Epithelial cell of prostate (primary cell): Measurements from ENCODE around the gene SLC6A5.

Experiments
- DNase-seq: peaks from one replicate; pipeline ENCODE4 v3.0.0-alpha.2; 2011; ENCODE audit warnings: low read depth, low spot score
- H3K27ac ChIP-seq: fragments of 450-650 bp; 2 replicates; pipeline ENCODE4 v1.5.1; 2017; ENCODE audit warnings: mild to moderate bottlenecking

The SLC6A5 gene

DNA sequence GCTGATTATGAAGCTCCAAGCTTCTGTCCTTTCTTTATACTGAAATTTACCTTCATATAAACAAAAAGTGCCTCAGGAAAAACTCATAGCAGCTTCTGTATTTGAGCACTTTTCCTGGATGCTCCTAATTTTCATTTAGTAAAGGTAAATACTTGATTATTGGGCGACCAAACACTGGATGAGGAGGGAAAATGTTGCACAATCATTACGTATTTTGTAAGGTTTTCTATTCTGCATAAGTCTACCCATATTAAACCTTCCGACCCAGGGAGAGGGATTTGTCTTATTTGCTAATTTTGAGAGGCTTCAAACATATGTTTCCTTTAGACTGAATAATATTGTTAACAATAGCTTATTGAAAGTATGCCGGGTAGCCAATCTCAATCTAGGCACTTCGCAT, 4.3 kb upstream of the SLC6A5 start:
- DNase-seq: no peak

DNA sequence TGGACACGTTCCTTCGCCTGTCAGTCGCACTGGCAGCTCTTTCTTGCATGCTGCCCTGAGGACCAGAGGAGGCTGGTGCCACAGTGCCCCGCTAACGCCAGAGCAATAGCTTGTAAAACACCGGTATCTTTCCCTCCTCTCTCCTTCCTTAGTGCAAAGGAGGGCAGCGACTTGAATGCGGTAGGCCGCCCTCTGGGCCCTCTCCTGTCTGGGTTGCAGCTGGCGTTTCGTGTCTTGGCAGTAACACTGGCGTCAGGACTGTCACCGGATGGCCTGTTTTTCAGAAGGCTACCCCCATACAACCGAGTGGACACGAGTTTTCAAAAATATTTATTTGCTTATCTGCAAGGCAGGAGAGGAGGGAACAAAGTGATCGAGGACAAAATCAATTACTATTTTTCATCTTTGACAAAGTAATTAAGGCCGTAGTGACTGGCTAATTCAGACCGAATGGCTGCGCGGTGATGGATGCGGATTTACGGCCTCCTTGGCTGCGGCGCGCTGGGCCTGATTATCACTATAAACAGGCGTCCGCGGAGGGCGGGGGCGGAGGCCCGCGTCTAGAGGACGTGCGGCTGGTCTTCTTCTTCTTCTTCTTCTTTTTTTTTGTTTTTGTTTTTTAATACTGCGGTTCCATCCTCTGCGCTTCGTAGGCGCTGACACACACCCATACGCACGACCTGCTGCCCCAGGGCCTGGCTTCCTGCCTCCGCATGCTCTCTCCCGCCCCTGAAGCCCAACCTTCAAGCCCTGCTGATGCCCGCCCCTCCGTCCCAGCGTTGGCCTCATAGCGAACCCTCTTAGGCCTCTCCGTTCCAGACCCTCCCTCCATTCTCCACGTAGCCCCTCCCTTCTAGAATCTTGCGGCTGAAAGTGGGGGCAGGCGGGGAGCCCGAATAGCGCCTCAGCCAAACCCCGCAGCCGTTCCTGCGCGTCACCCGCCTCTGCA, 2.9 kb upstream of the SLC6A5 start:
- no peak overlapping the region for H3K27ac ChIP-seq
- no peak for DNase-seq

More for the DNA sequence above, 4.3 kb upstream of the SLC6A5 start:
- no peak overlapping the region for H3K27ac ChIP-seq

DNA sequence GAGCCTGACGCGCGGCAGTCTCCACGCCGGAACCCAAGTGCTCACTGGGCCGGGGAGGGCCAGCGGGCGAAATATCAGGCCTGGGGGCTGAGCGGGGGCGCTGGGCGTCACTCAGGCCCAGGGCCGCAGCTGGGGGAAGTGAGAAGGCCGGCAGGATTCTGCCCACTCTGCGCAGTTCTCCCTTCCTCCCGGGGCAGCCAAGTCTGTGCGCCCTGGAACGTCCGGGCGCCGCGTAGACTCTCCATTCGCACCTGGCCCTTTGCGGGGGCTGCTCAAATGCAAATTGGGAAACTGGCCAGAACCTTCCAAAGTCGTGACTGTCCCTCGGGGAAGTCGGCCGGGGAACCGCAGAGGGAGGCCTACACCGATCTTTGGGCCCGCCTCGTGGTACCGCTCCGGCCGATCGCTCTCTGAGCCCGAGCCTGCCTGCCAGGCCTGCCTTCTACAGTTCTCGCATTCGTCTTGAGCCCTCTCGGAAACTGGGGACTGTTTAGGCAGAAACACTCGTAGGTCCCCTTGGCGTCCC, 2.2 kb upstream of the SLC6A5 start:
- no peak overlapping the region for H3K27ac ChIP-seq
- no peak for DNase-seq

DNA sequence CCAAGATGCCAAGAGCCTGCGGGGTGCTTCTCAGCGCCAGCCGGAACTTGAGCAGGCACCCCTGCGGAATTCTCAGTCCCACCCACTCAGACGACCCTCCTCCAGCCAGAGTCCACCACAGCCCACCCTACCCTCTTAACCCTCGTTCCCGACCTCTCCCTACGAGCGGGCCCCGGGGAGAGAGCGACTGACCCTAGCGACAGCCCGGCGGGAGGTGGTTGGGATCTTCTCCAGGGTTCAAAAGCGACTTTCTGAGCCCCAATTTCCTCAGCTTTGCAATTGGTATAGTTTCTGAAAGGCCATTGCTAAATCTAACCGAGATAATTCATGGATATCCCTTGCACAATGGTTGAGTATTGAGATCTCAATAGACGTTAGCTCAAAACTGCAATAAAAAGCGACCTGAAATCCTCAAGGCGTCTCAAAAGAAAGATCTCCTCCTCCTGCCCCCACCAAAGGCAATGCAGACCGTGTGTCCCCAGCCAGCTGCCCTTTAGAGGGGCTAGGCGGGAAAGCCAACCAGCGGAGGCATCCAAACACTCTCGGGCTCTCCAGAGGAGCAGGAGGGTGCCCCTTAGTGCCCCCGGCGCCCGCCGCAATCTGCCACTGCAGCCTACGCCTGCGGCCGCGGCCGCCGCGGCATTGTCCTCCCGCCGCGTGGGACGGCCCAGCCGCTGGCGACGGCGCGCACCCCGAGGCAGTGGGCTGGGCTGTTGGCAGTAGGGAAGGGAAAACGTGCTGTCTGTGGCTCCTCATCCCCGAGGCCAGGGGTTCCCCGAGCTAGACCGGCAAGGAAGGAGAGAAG, 1.5 kb upstream of the SLC6A5 start:
- no peak overlapping the region for H3K27ac ChIP-seq
- DNase-seq: no peak

DNA sequence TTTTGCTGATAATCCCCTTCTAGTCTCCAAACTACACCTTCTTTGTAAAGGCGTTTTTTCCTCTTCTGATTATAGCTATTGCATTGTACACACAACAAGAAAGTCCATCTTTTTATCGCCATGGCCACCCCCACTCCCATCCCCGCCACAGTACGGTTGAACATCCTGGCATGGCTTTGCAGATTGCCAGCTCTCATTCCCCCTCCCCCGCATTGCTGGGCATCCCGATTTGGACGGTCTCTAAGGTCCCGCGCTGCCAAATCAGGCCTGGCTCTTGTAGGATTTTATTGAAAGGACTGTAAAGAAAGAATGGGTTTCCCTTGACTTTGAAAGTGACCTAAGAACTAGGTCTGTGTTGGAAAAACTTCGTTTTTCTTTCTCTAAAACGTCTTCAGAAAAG, 916 bp upstream of the SLC6A5 start:
- DNase-seq: no peak
- no peak overlapping the region for H3K27ac ChIP-seq

DNA sequence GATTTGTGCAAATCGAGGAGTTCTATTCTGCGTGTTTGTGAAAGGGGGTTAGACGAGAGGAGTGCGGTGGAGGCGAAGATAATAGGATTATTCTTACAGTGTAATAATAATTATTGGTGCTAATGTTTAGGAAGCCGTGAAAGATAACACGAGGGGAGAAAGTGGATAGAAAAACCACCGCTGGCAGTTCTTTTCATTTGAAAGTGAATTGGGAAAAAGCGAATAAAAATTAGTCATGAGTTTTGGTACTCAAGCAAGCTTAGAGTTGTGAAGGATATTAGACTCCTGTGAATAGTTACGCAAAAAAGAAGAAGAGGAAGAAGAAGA, 575 bp downstream of the SLC6A5 start:
- H3K27ac ChIP-seq: no peak overlapping the region
- no peak for DNase-seq

DNA sequence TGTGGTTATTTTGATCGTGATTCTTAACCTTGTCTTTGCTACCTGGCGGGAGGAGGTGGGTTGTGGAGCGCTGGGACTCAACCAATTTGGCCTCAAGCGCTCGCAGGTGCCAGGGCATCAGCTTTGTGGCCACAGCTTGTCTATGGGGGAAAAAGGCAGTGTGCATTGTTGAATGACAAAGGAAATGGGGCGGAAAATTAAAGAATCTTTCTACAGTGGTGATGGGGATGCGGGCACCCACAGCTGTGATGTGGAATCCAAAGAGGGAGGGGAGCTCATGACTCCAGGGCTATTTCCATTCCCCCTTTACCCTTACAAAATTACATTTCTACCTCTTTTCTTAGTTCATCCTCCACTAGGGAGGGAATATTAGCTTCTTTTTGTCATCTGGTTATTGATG, 1.1 kb downstream of the SLC6A5 start:
- DNase-seq: no peak
- H3K27ac ChIP-seq: no peak overlapping the region

DNA sequence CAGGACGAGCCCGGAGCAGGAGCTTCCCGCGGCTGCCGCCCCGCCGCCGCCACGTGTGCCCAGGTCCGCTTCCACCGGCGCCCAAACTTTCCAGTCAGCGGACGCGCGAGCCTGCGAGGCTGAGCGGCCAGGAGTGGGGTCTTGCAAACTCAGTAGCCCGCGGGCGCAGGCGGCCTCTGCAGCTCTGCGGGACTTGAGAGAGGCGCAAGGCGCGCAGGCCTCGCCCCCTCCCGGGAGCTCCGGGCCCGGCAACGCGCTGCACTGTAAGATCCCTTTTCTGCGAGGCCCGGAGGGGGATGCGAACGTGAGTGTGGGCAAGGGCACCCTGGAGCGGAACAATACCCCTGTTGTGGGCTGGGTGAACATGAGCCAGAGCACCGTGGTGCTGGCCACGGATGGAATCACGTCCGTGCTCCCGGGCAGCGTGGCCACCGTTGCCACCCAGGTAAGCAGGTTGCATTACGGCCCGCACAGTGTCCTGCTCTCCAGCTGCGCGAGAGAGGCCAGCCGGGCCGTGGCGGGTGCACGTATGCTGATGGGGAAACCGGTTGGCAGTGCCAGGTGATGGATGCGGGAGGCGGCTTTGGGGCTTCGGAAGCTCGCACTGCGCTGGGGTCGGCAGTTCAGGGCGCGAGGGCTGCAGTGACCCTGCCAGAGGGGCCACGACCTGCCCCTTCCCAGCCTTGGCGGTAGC, 2.0 kb downstream of the SLC6A5 start:
- no peak for DNase-seq
- H3K27ac ChIP-seq: no peak overlapping the region

DNA sequence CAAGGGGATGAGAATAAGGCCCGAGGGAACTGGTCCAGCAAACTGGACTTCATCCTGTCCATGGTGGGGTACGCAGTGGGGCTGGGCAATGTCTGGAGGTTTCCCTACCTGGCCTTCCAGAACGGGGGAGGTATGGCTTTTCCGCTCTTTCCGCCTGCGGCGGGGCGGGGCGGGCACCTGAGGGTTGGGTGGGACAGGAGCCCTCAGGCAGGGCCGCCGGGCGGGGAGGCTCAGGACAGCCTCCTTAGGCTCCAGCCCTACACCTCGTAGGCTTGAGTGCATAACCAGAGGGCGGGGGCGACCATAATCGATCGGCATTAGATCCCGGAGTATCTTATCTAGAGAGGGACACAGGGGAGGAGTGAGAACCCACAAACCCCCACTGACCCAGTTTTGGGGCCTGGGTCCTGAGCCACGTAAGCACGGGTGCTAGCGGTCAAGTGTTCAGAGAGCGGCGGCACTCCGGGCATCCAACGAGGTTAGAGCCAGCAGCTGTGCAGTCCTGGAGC, 4.9 kb downstream of the SLC6A5 start:
- no peak for DNase-seq
- no peak overlapping the region for H3K27ac ChIP-seq

DNA sequence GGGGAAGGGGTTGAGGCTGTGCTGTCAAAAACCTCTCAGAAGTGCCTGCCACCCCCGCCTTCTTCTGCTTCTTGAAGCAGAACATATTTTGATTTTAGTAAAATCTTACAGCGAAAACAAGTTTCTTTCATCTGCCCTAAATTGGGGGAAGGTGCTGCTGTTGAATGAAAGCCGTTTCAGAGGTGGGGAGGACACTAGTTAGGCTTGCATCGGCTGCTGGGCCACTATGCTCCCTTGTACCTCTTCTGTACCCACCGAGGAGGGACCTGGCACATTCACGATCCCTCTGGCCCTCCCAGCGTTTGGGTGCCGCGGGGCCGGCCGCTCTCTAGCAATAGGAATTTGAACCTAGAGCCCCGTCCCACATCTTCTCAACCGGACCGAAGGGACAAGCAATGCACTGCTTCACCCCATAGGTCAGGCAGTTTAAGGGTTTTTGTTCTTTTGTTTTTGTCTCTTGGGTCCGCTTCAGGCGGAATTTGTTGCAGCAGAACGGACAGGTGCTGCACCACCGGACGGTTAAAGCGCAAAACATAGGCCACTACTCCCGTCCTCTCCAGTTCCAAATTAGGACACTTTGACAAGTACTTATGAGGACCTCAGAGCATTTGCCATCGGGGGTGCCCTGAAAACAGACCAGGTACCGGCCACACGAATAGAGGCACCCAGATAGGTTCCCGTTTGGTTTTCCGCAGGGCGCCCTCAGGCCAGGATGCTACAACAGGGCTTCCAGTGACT, 5.6 kb downstream of the SLC6A5 start:
- no peak for DNase-seq
- H3K27ac ChIP-seq: no peak overlapping the region

DNA sequence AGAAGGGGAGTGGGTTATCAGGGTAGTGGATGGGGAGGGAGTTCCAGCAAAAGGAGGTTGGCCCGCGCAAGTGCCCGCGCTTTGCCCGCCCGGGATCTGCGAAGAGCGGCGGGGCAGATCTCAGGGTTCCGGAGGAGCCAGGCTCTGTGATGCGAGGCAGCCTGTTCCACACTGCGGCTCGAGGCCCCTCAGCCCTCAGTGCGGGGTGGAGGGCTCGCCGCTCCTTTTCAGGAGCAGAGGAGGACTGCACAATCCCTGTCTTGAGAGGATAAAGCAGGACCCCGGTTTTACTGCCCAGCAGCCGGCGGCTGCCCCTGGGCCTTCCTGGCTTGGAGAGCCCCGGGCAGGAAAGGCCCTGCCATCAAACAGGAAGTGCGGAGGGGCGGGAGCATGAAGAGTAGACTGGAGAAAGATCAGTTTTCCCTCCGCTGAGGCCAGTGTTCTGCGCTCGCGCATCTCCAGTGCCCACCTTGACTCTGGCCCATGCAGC, 6.2 kb downstream of the SLC6A5 start:
- DNase-seq: no peak
- H3K27ac ChIP-seq: no peak overlapping the region

DNA sequence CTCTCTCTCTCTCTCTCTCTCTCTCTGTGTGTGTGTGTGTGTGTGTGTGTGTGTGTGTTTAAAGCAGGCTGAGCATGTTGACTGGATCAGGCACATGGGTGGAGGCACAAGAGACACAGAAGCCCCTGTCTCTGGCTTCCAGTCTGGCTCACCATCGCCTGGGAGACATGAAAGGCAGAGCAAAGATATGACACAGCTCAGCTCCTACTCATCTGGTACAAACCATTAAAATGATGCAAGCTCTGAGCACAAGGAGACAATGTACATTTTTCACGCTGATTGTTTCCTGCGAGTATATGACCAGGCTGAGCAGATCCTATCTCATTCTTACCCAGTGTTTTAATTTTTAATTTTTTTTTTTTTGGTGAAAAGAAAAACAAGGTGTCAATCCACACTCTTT, 9.5 kb downstream of the SLC6A5 start:
- no peak for DNase-seq
- peak overlapping the region; percentile 61 for H3K27ac ChIP-seq

DNA sequence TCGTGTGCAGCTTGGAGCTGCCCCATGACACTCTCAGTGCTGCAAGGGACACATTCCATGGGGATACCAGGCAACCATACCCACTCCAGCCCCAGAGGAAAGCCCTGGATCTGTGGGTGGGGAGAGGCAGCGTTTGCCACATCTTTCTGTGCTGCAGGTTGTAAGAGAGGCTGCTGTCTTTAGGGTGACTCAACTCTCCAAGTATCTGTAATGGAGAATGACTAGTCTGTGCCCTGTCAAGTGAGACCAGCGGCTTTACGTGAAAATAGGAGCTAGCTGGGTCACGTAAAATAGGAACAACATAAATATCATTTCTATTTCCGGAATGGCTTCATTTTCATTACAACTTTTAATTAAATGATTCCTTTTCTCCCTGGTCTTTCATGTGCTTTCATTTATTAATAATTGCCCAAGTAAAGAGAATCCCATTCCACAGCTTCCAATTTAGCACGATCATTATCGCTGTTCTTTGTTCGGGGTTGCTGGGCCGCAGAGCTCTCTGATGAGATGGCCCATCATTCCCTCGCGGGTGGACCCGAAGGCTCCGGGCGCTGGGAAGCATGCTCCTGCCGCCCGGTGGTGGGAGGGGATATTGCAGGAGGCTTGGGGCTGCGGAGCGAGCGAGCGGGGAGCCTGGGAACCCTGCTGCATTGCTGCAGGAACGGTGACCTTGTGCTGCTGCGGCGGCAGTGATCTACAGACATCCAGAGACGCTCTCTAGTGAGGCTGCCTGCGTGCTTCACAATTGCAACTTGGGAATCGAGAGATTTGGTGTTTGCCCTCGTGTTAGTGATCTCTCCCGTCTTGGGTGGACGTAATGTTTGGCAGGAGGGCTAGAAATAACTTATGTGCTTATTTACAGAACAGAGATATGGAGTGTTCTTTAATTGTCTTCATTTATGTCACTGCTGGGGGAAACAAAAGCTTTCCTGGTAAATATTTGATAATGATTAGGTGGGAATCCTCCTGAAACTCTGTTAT, 10.6 kb downstream of the SLC6A5 start:
- peak overlapping the region; percentile 61 for H3K27ac ChIP-seq
- DNase-seq: peak; percentile 48

DNA sequence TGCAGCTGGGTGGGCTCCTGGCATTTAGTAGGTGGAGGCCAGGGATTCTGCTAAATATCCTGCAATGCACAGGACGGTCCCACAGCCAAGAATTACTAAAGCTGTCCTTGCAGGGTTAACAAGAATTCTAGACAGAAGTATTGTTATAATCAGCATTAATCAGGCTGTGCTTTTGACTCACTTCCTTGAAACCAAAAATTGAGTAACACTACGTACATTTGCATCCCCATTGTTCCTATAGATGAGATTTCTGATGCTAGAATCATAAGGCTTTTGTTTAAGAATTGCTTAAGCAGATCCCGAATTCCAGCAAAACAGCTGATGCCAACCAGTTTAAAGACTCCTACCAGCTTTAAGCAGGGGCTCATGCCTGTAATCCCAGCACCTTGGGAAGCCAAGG, 11.4 kb downstream of the SLC6A5 start:
- no peak for DNase-seq
- H3K27ac ChIP-seq: peak overlapping the region; percentile 61

DNA sequence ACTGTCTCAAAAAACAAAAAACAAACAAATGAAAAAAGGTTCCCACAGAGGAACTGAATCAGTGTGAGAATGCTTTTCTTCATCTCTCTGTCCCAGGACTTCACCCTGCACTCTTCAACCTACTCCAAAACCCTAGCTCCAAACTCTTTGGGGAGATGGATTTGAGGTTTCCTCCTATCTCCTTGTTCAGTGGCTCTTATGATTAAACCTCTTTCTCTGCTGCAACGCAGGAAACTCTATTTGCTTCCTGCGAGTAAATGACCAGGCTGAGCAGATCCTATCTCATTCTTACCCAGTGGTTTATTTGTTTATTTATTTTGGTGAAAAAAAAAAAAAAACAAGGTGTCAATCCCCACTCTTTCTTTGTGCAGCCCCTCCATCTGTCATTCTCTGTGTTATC, 12.0 kb downstream of the SLC6A5 start:
- peak overlapping the region; percentile 61 for H3K27ac ChIP-seq
- no peak for DNase-seq

DNA sequence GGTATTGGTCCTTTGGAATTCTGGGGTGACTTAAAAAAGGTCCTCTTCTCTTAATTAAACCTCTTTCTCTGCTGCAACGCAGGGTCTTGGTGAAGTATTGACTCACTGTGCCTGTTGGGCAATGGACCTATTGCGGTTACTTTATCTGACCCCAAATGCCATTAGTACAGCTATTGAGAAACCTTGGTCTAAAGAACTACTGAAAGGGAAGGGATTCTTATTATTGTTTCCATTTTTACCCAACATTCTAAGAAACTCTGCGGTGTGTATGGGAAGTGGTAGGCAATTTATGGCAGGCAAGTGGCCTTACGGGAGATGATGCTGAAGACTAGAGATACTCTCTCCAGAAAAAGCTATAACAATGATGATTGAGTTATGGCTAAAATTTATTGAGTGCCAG, 12.5 kb downstream of the SLC6A5 start:
- H3K27ac ChIP-seq: no peak overlapping the region
- DNase-seq: no peak

DNA sequence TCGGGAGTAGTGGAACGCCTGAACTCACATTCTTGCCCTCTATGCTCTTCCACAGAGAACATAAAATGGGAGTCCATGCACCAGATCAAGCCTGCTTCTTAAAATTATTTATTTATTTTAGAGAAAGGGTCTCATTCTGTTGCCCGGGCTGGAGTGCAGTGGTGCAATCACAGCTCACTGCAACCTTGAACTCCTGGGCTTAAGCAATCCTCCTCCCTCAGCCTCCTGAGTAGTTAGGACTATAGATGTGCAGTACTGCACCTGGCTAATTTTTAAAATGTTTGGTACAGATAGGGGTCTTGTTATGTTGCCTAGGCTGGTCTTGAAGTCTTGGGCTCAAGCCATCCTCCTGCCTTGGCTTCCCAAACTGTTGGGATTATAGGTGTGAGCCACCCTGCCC, 13.0 kb downstream of the SLC6A5 start:
- DNase-seq: no peak
- no peak overlapping the region for H3K27ac ChIP-seq

DNA sequence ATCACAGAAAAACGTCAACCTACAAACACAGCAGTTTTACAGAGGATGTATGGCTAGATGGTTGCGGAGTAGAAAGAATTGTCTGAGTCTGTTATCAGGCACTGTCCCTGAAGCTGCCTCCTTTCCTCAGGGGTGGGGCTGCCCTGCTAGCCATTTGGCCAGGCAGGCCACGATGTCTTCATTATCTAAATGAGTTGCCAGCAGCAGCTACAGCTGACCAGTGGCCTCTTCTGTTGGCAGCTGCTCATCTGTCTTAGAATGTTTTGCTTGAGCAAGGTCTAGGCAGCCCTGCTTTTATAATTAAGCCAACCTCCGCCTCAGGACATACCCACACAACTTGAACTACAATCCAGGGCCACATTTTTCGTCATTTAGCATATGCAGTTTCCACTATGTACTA, 17.5 kb downstream of the SLC6A5 start:
- DNase-seq: no peak
- H3K27ac ChIP-seq: no peak overlapping the region
